Skin epidermis (tissue), 12 donors: ENCODE measurements around the gene ANKS6.
"Not testable (repeated sequence)": the region's sequence is repeated elsewhere in the genome, so short reads cannot be mapped to it uniquely, and the experiment has no call there.

Experiments used
- H3K27ac ChIP-seq, 21 experiments: fragments of 200-600 bp; sonication (generic) in 11 of 21; one replicate each; pipeline ENCODE4 v1.5.0; 2020; ENCODE audit warnings: mild to moderate bottlenecking in 3 of 21, inconsistent platforms in 2 of 21, moderate library complexity in 2 of 21
- H3K4me3 ChIP-seq, 7 experiments: fragments of 200-600 bp; sonication (generic) in 2 of 7; one replicate each; pipeline ENCODE4 v1.5.0; 2020; ENCODE audit warnings: inconsistent platforms in 2 of 7, mild to moderate bottlenecking in 2 of 7, moderate library complexity in 1 of 7

The ANKS6 gene

GRCh38 chr9:98686961-98687855 lies 109.1 kb downstream of the ANKS6 start:
- H3K27ac ChIP-seq: no peak overlapping the region
- no peak overlapping the region for H3K4me3 ChIP-seq

- not testable (repeated sequence) for H3K27ac ChIP-seq, H3K4me3 ChIP-seq
These were observed 111.5 kb downstream of the ANKS6 start for GRCh38 chr9:98684816-98685215.
